NCI-H146 (cell line): Measurements from ENCODE around the gene MAP2K1.
"Not testable (repeated sequence)": the region's sequence is repeated elsewhere in the genome, so short reads cannot be mapped to it uniquely, and the experiment has no call there.

Experiments
- DNase-seq: peaks from one replicate; lab custom pipeline; 2025; lab: John Stamatoyannopoulos, UW

MAP2K1 gene

GRCh38 chr15:66424963-66425612 is 38.4 kb downstream of the MAP2K1 start:
- DNase-seq, result no peak

GRCh38 chr15:66425837-66426236 is 39.1 kb downstream of the MAP2K1 start:
- DNase-seq, result no peak

- DNase-seq, result no peak
These were observed 42.4 kb downstream of the MAP2K1 start for GRCh38 chr15:66429117-66429516.

GRCh38 chr15:66429546-66429945 is 42.8 kb downstream of the MAP2K1 start:
- DNase-seq, result no peak

GRCh38 chr15:66430627-66431255 is 44.0 kb downstream of the MAP2K1 start:
- DNase-seq, result no peak

GRCh38 chr15:66433726-66434125 is 47.0 kb downstream of the MAP2K1 start:
- no peak for DNase-seq

GRCh38 chr15:66440501-66440900 is 53.8 kb downstream of the MAP2K1 start:
- no peak for DNase-seq

- DNase-seq, result no peak
These were observed 65.7 kb downstream of the MAP2K1 start for GRCh38 chr15:66452420-66452819.

- no peak for DNase-seq
These were observed 66.4 kb downstream of the MAP2K1 start for GRCh38 chr15:66452971-66453580.

- no peak for DNase-seq
These were observed 67.4 kb downstream of the MAP2K1 start for GRCh38 chr15:66454143-66454542.

GRCh38 chr15:66456211-66456610 is 69.5 kb downstream of the MAP2K1 start:
- DNase-seq, result no peak

- DNase-seq, result no peak
These were observed 73.3 kb downstream of the MAP2K1 start for GRCh38 chr15:66459818-66460615.

GRCh38 chr15:66461294-66461693 is 74.6 kb downstream of the MAP2K1 start:
- not testable (repeated sequence) for DNase-seq

GRCh38 chr15:66461917-66462316 is 75.2 kb downstream of the MAP2K1 start:
- DNase-seq, result no peak

GRCh38 chr15:66462627-66463026 is 75.9 kb downstream of the MAP2K1 start:
- DNase-seq, result no peak

GRCh38 chr15:66465294-66465693 is 78.6 kb downstream of the MAP2K1 start:
- not testable (repeated sequence) for DNase-seq

- not testable (repeated sequence) for DNase-seq
These were observed 80.7 kb downstream of the MAP2K1 start for GRCh38 chr15:66467162-66468040.

- not testable (repeated sequence) for DNase-seq
These were observed 84.1 kb downstream of the MAP2K1 start for GRCh38 chr15:66470825-66471224.

- no peak for DNase-seq
These were observed 85.7 kb downstream of the MAP2K1 start for GRCh38 chr15:66472176-66472999.

GRCh38 chr15:66474135-66474534 is 87.4 kb downstream of the MAP2K1 start:
- no peak for DNase-seq

- DNase-seq, result no peak
These were observed 88.3 kb downstream of the MAP2K1 start for GRCh38 chr15:66474963-66475362.
